A549 treated with AZD2906 at 1 μM for 4 hours (cell line): ENCODE data around the gene ZNF98. TPM values are rescaled to one million over a fixed set of nuclear protein-coding genes. Genes with fewer than 3 reads are reported as not detected.

Experiments
- total RNA-seq: library from RNA; stranded (reverse); fragments of 200-300 nt; extraction: Qiagen RNA extraction; gene quantifications from 5 replicates; pipeline ENCODE4 v1.2.3, GENCODE V29; 2022

The ZNF98 gene
- not detected in 5 replicates for total RNA-seq

GRCh38 chr19:22422211-22422610, at the start of gene ZNF98:
Gene ZNF98, minus strand, starts transcription at chr19:22422346. Its CDS starts 122 bp downstream, at chr19:22422224.

Other genes starting within 250 kb of the ZNF98 start
- gene ZNF676, start 225.4 kb downstream of the ZNF98 start, total RNA-seq: not detected in 5 replicates
- gene ZNF729, start 135.9 kb downstream of the ZNF98 start, total RNA-seq: not detected in 5 replicates
- gene ZNF492, start 212.0 kb upstream of the ZNF98 start, total RNA-seq: not detected in 5 replicates